ENCODE results near the gene MMRN2.

DNA sequence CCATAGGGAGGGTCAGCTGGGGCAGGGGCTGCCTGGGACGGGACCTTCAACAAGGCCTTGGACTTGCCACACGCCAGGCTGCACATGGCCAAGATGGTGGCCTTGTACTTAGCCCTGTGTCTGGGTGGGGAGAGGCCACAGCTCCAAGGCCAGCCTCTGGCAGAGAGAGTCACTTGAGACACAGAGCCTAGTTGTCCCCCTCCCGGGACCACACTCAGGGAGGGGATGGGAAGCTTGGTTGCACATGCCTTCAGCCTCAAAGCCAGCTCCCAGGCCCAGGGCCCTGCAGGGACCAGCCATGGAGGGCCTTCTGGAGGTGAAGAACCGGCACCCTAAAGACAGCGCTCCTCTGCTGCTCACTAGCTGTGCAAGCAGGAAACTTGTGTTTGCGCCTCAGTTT lies 16.7 kb downstream of the MMRN2 start:
- no peak for TF ChIP-seq EZH2 (IDR thresholded peaks at IDR 0.05; ENCODE audit: insufficient read depth, poor library complexity, severe bottlenecking)
- TF ChIP-seq EZH2phosphoT487 (IDR thresholded peaks at IDR 0.05; ENCODE audit: insufficient read depth, low read depth) = no peak

Data from GM23248 (cell line).